GM13977 (cell line): Measurements from ENCODE around the gene ZNF575.

Experiments
- DNase-seq: peaks from one replicate; pipeline ENCODE4 v3.0.0; 2012; ENCODE audit warnings: low spot score
- in situ Hi-C: fragments of 300-500 bp; cut with MboI; formaldehyde crosslinking; loops from one replicate; pipeline ENCODE4 v1.12.0; 2022; ENCODE audit warnings: low sequenced_read_pairs, low pct_unique_long_range_greater_than_20kb, mixed read lengths, inconsistent platforms; ENCODE audit not compliant: unreplicated experiment
- TF ChIP-seq, protein P1 (sequence below): IDR thresholded peaks from 2 replicates; pipeline ENCODE4 v1.5.1; 2012; ENCODE audit warnings: mild to moderate bottlenecking, control low read depth; ENCODE audit not compliant: insufficient read depth; ENCODE audit errors: extremely low read depth, missing control alignments

Gene ZNF575

DNA sequence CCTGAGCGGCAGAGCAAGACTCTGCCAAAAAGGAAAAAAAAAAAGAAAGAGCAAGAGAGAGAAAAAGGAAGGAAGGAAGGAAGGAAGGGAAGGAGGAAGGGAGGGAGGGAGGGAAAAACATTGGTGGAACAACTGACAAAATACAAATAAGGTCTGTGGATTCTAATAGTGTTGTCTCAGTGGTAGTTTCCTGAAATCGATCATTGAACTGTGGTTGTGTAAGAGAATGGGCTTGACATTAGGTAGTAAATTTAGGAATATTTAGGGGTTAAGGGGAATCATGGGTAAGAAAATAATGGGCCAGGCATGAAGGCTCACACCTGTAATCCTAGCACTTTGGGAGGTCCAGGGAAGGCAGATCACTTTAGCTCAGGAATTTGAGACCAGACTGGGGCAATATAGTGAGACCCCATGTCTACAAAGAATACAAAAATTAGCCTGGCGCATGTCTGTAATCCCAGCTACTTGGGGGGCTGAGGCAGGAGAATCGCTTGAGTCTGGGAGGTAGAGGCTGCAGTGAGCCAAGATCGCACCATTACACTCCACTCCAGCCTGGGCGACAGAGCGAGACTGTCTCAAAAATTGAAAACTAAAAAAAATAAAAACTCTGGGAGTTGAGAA lies 42.9 kb upstream of the ZNF575 start:
- no peak for DNase-seq
- in situ Hi-C loops = no loop called here
- TF ChIP-seq, protein P1, sequence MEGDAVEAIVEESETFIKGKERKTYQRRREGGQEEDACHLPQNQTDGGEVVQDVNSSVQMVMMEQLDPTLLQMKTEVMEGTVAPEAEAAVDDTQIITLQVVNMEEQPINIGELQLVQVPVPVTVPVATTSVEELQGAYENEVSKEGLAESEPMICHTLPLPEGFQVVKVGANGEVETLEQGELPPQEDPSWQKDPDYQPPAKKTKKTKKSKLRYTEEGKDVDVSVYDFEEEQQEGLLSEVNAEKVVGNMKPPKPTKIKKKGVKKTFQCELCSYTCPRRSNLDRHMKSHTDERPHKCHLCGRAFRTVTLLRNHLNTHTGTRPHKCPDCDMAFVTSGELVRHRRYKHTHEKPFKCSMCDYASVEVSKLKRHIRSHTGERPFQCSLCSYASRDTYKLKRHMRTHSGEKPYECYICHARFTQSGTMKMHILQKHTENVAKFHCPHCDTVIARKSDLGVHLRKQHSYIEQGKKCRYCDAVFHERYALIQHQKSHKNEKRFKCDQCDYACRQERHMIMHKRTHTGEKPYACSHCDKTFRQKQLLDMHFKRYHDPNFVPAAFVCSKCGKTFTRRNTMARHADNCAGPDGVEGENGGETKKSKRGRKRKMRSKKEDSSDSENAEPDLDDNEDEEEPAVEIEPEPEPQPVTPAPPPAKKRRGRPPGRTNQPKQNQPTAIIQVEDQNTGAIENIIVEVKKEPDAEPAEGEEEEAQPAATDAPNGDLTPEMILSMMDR = no peak

- DNase-seq = no peak
- in situ Hi-C loops = no loop called here
- TF ChIP-seq, protein P1 = no peak
Measured at GRCh38 chr19:43490759-43491158, 42.2 kb upstream of the ZNF575 start.

- no peak for DNase-seq
- in situ Hi-C loops = no loop called here
- TF ChIP-seq, protein P1 = no peak
Measured at GRCh38 chr19:43495082-43495481, 37.9 kb upstream of the ZNF575 start.

DNA sequence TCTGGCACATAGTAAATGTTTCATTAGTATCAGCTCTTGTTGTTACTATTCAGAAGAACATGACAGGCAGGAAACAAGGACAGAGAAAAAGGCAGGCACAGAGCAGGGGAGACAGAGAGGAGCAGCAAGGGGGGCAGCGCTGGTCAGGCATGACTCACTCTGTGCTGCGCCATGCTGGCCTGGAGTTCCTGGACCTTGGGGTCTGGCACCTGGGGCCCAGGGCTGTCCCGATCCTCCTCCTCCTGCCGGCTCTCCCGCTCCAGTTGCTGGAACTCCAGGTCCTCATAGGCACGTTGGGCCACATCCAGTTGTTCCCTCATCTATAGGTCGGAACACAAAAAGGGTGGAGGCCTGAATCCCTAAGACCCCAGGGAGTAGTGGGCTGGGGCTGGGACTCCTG lies 36.0 kb upstream of the ZNF575 start:
- no peak for DNase-seq
- in situ Hi-C loops = no loop called here
- TF ChIP-seq, protein P1 = no peak

DNA sequence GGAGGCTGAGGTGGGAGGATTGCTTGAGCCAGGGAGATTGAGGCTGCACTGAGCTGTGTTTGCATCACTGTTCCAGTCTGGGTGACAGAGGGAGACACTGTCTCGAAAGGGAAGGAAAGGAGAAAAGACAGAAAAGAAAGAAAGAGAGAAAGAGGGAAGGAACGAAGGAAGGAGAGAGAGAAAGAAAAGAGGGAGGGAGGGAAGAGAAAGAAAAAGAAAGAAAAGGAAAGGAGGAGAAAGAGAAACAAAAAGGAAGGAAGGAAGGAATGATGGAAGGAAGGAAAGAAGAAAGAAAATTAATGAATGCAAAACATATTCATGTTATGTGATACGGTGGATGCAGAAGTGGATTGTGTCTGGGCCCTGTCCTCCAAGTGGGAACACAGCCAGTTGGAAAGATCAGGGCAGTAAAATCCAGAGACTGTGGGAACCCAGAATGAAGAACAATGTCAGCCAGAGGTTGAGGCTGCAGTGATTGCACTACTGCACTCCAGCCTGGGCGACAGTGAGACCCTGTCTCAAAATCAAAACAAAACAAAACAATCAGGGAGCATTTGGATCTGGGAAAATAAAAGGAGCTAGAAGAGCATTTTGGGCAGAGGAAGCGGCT lies 34.6 kb upstream of the ZNF575 start:
- in situ Hi-C loops = no loop called here
- TF ChIP-seq, protein P1 = no peak
- DNase-seq = no peak

- TF ChIP-seq, protein P1 = no peak
- in situ Hi-C loops = no loop called here
- no peak for DNase-seq
Measured at GRCh38 chr19:43499042-43499441, 33.9 kb upstream of the ZNF575 start.
